Neural cell (in vitro differentiated cells): Measurements from ENCODE around the gene HPCA. TPM values are rescaled to one million over a fixed set of nuclear protein-coding genes. Genes with fewer than 3 reads are reported as not detected.

Experiments used
- H2AFZ ChIP-seq: fragments of 200-600, 300-800 bp; sonication (generic), shearing (Covaris generic); 2 replicates; pipeline ENCODE4 v1.6.0; 2014; ENCODE audit warnings: low read depth, mild to moderate bottlenecking, antibody characterized with exemption, low read length, moderate library complexity
- H3F3A ChIP-seq: fragments of 200-600 bp; shearing (Covaris generic); 2 replicates; pipeline ENCODE4 v1.6.1; 2016; ENCODE audit warnings: mild to moderate bottlenecking, moderate library complexity, mixed read lengths, antibody characterized with exemption, low read length; ENCODE audit not compliant: insufficient read depth, poor library complexity, severe bottlenecking
- H3K27ac ChIP-seq: fragments of 200-600, 300-800 bp; sonication (generic), shearing (Covaris generic); 2 replicates; pipeline ENCODE4 v1.5.1; 2014; ENCODE audit warnings: mild to moderate bottlenecking, low read length, moderate library complexity
- H3K27me3 ChIP-seq: fragments of 300-800, 200-600 bp; sonication (generic), shearing (Covaris generic); 2 replicates; pipeline ENCODE4 v1.6.0; 2014; ENCODE audit warnings: mild to moderate bottlenecking, low read depth, low read length, moderate library complexity; ENCODE audit not compliant: insufficient read depth
- H3K36me3 ChIP-seq: fragments of 300-800, 200-600 bp; sonication (generic), shearing (Covaris generic); 2 replicates; pipeline ENCODE4 v1.5.1; 2014; ENCODE audit warnings: mild to moderate bottlenecking, antibody characterized with exemption, low read length, moderate library complexity; ENCODE audit not compliant: insufficient read depth
- H3K4me2 ChIP-seq: fragments of 300-800, 200-600 bp; sonication (generic), shearing (Covaris generic); 2 replicates; pipeline ENCODE4 v1.6.0; 2014; ENCODE audit warnings: mild to moderate bottlenecking, low read length
- H3K4me3 ChIP-seq: fragments of 300-800, 200-600 bp; sonication (generic), shearing (Covaris generic); 2 replicates; pipeline ENCODE4 v1.5.1; 2014; ENCODE audit warnings: mild to moderate bottlenecking, low read length, moderate library complexity
- H3K79me2 ChIP-seq: fragments of 200-600 bp; shearing (Covaris generic); replicated peaks from 2 replicates; pipeline ENCODE4 v1.6.0; 2014; ENCODE audit warnings: mild to moderate bottlenecking, low read length, moderate library complexity; ENCODE audit not compliant: insufficient read depth
- H3K9ac ChIP-seq: fragments of 300-800, 200-600 bp; sonication (generic), shearing (Covaris generic); 2 replicates; pipeline ENCODE4 v1.6.1; 2016; ENCODE audit warnings: mild to moderate bottlenecking, low read length, mixed read lengths
- H3K9me2 ChIP-seq: fragments of 200-600 bp; shearing (Covaris generic); 2 replicates; pipeline ENCODE4 v1.6.1; 2016; ENCODE audit warnings: mild to moderate bottlenecking, low read length, mixed read lengths; ENCODE audit not compliant: insufficient read depth
- H3K9me3 ChIP-seq: fragments of 200-600, 300-800 bp; sonication (generic), shearing (Covaris generic); 2 replicates; pipeline ENCODE4 v1.6.1; 2016; ENCODE audit warnings: mild to moderate bottlenecking, mixed run types, low read length, moderate library complexity, mixed read lengths
- H4K20me1 ChIP-seq: fragments of 200-600 bp; shearing (Covaris generic); 2 replicates; pipeline ENCODE4 v1.6.1; 2016; ENCODE audit warnings: mild to moderate bottlenecking, mixed run types; ENCODE audit not compliant: insufficient read depth
- EP300 ChIP-seq: fragments of 450-650 bp; conservative IDR thresholded peaks from 2 replicates; pipeline ENCODE4 v1.6.1; 2014; ENCODE audit warnings: antibody characterized with exemption, mild to moderate bottlenecking, moderate library complexity; ENCODE audit not compliant: poor library complexity, severe bottlenecking
- EZH2 ChIP-seq: fragments of 200-600, 300-800 bp; shearing (Covaris generic), sonication (generic); IDR thresholded peaks from 2 replicates; pipeline ENCODE4 v1.6.1; 2014; ENCODE audit warnings: antibody characterized with exemption, low read length, borderline replicate concordance, mild to moderate bottlenecking; ENCODE audit not compliant: insufficient read depth, poor library complexity, severe bottlenecking
- MXI1 ChIP-seq: fragments of 450-650 bp; conservative IDR thresholded peaks from 2 replicates; pipeline ENCODE4 v1.6.1; 2014; ENCODE audit warnings: antibody characterized with exemption, mild to moderate bottlenecking; ENCODE audit not compliant: poor library complexity, severe bottlenecking
- POLR2AphosphoS5 ChIP-seq: IDR thresholded peaks from 2 replicates; pipeline ENCODE4 v1.6.1; 2012
- RAD21 ChIP-seq: fragments of 450-650 bp; conservative IDR thresholded peaks from 2 replicates; pipeline ENCODE4 v1.6.1; 2014; ENCODE audit warnings: antibody characterized with exemption, mild to moderate bottlenecking, moderate library complexity
- SMC3 ChIP-seq: fragments of 450-650 bp; conservative IDR thresholded peaks from 2 replicates; pipeline ENCODE4 v1.6.1; 2014; ENCODE audit warnings: antibody characterized with exemption, mild to moderate bottlenecking, moderate library complexity; ENCODE audit not compliant: poor library complexity
- TAF1 ChIP-seq: IDR thresholded peaks from 2 replicates; pipeline ENCODE4 v1.6.1; 2012; ENCODE audit warnings: low read depth
- polyA plus RNA-seq: library from polyadenylated mRNA; depleted of rRNA; stranded (reverse); fragments of >200 nt; gene quantifications from 2 replicates; pipeline ENCODE4 v1.2.3, GENCODE V29; 2014
- TF ChIP-seq, protein P1 (sequence below): IDR thresholded peaks from 2 replicates; pipeline ENCODE4 v1.6.1; 2012; ENCODE audit warnings: borderline replicate concordance
- TF ChIP-seq, protein P2 (sequence below): fragments of 450-650 bp; IDR thresholded peaks from 2 replicates; pipeline ENCODE4 v1.5.1; 2014; ENCODE audit warnings: antibody characterized with exemption, mild to moderate bottlenecking, moderate library complexity; ENCODE audit not compliant: poor library complexity, severe bottlenecking

Gene HPCA
- polyA plus RNA-seq, 1 donor from 2014 or later: 1.9 TPM

GRCh38 chr1:32900371-32900955, 14.2 kb downstream of the HPCA start:
- H3K9me3 ChIP-seq: no peaks in the 10 kb centered on the region
- H3K79me2 ChIP-seq: no peaks in the 10 kb centered on the region
- no peak overlapping the region for H3K27ac ChIP-seq
- peak overlapping the region; percentile 62 for H3K4me3 ChIP-seq
- no peaks in the 10 kb centered on the region for H4K20me1 ChIP-seq
- H3K36me3 ChIP-seq: no peaks in the 10 kb centered on the region
- TF ChIP-seq RAD21: no peak
- TF ChIP-seq, protein P1, sequence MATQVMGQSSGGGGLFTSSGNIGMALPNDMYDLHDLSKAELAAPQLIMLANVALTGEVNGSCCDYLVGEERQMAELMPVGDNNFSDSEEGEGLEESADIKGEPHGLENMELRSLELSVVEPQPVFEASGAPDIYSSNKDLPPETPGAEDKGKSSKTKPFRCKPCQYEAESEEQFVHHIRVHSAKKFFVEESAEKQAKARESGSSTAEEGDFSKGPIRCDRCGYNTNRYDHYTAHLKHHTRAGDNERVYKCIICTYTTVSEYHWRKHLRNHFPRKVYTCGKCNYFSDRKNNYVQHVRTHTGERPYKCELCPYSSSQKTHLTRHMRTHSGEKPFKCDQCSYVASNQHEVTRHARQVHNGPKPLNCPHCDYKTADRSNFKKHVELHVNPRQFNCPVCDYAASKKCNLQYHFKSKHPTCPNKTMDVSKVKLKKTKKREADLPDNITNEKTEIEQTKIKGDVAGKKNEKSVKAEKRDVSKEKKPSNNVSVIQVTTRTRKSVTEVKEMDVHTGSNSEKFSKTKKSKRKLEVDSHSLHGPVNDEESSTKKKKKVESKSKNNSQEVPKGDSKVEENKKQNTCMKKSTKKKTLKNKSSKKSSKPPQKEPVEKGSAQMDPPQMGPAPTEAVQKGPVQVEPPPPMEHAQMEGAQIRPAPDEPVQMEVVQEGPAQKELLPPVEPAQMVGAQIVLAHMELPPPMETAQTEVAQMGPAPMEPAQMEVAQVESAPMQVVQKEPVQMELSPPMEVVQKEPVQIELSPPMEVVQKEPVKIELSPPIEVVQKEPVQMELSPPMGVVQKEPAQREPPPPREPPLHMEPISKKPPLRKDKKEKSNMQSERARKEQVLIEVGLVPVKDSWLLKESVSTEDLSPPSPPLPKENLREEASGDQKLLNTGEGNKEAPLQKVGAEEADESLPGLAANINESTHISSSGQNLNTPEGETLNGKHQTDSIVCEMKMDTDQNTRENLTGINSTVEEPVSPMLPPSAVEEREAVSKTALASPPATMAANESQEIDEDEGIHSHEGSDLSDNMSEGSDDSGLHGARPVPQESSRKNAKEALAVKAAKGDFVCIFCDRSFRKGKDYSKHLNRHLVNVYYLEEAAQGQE: no peak
- TF ChIP-seq EP300: no peak
- TF ChIP-seq MXI1: no peak
- TF ChIP-seq EZH2: no peak
- no peak for TF ChIP-seq SMC3
- no peak for TF ChIP-seq POLR2AphosphoS5
- no peak for TF ChIP-seq TAF1
- TF ChIP-seq, protein P2, sequence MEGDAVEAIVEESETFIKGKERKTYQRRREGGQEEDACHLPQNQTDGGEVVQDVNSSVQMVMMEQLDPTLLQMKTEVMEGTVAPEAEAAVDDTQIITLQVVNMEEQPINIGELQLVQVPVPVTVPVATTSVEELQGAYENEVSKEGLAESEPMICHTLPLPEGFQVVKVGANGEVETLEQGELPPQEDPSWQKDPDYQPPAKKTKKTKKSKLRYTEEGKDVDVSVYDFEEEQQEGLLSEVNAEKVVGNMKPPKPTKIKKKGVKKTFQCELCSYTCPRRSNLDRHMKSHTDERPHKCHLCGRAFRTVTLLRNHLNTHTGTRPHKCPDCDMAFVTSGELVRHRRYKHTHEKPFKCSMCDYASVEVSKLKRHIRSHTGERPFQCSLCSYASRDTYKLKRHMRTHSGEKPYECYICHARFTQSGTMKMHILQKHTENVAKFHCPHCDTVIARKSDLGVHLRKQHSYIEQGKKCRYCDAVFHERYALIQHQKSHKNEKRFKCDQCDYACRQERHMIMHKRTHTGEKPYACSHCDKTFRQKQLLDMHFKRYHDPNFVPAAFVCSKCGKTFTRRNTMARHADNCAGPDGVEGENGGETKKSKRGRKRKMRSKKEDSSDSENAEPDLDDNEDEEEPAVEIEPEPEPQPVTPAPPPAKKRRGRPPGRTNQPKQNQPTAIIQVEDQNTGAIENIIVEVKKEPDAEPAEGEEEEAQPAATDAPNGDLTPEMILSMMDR: no peak
- H2AFZ ChIP-seq: no peak overlapping the region
- no peak overlapping the region for H3K9ac ChIP-seq
- no peak overlapping the region for H3K4me2 ChIP-seq
- no peaks in the 10 kb centered on the region for H3K9me2 ChIP-seq
- peaks cover 36% of the 10 kb centered on the region for H3K27me3 ChIP-seq
- H3F3A ChIP-seq: no peaks in the 10 kb centered on the region

DNA sequence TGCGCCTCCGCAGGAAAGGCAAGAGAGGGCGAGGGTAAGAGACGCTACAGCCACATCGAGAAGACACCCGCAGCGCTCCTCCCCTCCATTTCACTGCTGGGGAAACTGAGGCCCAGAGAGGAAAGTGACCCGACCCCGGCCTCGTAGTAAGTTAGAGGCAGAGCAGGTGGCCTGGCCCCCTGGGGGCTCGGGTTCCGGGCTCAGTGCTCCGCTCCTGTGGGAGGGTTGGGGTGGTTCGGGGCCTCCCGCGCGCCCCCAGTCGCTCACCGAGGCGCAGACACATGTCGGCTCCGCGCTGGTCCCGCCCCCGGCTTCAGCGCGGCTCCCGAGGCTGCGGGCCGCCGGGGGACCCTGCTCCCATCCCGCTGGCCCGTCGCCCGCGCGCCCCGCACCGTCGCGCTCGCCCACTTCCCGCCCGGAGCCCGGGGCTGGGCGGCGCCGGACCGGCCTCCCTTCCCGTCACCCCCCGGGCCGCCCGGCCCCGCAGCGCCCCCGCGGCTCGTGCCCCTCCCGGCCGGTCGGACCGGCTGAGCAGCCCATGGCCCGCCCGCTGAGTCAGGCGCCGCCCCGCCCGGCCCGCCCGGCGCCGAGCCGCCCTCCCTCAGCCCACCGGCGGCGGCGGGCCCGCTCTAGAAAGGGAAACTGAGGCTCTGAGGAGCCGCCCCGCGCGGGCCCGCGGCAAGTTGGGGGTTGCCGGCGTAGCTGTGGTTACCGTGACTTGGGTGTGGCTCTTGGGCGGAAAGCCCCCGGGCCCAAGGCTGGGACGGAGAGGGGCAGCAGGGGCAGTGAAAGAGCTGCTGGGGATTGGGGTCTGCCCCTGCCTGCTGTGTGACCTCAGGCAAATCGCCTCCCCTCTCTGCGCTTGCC, 14.9 kb downstream of the HPCA start, which contains the start of gene TMEM54:
Gene TMEM54, minus strand, starts transcription at position 434 of the 867 bp plus-strand sequence. Its CDS starts 151 bp downstream, at position 283.
- no peaks in the 10 kb centered on the region for H3K9me2 ChIP-seq
- H3F3A ChIP-seq: no peaks in the 10 kb centered on the region
- TF ChIP-seq EZH2 (no peak), SMC3 (no peak), EP300 (no peak), MXI1 (no peak), RAD21 (no peak), TAF1 (no peak)
- TF ChIP-seq, protein P1: no peak
- peak within 1 kb of the TSS; percentile 62 for H3K4me3 ChIP-seq
- H3K79me2 ChIP-seq: no peaks in the 10 kb centered on the region
- no peaks in the 10 kb centered on the region for H3K9me3 ChIP-seq
- H3K27ac ChIP-seq: no peak within 1 kb of the TSS
- H4K20me1 ChIP-seq: no peaks in the 10 kb centered on the region
- H3K4me2 ChIP-seq: no peak within 1 kb of the TSS
- H3K36me3 ChIP-seq: no peaks in the 10 kb centered on the region
- H2AFZ ChIP-seq: no peak within 1 kb of the TSS
- peaks cover 36% of the 10 kb centered on the region for H3K27me3 ChIP-seq
- H3K9ac ChIP-seq: peak within 1 kb of the TSS; percentile 38
